Superior temporal gyrus (tissue), 1 donor: Measurements from ENCODE around the gene ERP27.

ENCODE experiments used
- DNase-seq: peaks from one replicate; pipeline ENCODE4 v3.0.0-alpha.2; 2016; ENCODE audit errors: extremely low spot score

The ERP27 gene

DNA sequence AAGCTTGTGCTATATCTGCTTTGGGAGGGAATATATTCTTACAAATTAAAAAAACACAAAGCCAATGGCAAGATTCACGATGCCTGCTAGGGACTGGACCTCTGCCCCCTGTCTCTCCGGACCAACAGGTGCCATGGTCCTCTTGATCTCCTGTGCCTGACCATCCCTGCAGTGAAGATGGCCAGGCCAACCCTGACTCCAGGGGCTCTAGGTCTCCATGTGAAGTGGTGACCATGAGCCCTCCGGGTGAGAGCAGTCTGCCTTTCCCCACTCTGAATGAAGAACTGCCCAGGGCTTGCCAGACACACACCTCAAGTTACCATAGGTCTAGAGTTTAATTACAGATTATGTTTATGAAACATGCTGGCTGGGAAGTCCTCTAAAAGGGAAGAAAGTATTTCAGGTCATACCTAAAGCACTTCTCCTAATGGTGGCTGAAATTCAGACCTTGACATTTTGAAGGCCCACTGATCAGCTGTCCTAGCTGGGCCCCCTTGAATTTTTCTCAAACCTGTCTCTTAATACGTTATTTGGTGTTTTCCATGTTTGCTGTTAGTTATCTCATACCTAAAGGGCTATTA, 21.7 kb upstream of the ERP27 start:
- no peak for DNase-seq

DNA sequence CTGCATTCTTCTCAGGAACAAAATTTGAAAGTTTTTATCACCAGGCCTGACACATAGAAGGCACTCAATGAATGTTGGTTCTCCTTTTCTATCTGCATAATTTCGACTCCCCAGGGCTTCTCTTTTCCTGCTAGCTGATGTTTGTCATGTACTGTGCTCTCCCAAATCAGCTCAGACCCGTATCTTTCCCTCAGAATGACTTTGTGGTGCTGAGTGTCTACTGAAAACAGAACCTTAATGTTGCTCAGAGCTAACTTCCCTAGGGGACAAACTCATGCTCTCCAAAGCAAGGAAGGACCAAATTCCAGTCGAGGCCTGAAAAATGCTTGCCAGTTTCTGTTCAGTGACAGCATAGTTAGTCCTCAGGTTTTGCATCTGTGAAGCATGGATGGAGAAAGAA, 21.1 kb upstream of the ERP27 start:
- no peak for DNase-seq

GRCh38 chr12:14959126-14959440, 20.7 kb upstream of the ERP27 start:
- no peak for DNase-seq

DNA sequence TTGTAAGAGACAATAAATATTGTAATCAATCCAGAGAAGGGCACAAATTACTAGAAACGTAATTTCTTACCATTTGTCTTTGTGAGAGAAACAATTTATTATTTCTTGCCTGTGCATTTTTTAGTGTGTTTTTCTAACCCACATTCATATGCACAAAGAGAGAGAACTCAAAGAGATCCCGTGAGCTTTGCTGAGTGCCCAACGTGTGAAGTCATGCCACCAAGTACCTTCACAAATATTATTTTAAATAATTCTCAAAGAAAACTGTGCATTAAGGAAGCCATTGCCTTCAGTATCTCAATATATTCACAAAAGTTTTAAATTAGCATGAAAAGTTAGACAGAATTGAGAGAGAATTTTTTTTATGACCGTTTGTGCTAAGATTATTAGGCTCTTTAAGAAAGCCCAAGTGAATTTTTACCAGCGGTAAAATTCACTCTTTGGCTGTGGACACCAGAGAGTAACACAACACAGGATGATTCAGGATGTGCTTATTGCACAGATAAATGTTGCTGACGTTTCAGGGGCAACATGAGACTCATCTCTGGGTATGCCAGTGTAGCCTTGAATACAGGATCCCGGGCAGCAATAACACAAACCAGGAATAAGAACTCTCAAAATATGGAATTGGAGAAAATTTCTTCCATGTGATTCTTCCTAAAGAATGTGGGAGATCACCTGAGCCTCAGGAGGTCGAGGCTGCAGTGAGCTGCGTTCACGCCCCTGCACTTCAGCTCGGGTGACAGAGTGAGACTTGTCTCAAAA, 20.2 kb upstream of the ERP27 start:
- DNase-seq, result no peak

DNA sequence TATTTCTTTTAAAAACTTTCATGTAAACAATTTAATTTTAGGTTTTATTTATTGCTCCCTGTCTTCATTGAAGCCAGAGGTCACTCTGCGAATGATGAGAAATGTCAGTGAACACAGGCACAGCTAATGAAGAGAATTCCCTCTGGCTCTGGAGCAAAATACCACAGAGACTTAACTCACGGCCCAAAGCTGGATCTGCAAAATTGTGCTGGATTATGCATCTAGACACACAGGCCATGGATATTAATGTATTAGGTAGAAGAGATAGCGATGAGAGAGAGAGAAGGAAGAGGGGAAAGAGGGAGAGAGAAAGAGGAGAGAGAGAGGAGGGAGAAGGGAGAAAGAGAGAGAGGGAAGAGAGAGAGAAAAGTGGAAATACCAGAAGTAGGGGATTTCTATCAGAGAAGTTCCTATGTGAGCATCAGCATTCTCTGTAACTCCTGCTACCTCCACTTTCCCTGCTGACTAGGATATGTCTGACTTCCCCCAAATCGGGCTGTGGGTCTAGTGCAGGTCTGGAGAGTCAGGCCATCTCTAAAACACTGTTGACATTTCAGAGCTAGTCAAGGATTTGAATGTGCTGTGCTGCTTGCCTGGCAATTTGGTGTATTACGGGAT, 19.3 kb upstream of the ERP27 start:
- no peak for DNase-seq

GRCh38 chr12:14956905-14957304, 18.6 kb upstream of the ERP27 start:
- no peak for DNase-seq

- DNase-seq, result no peak
These were observed 17.9 kb upstream of the ERP27 start for GRCh38 chr12:14956024-14956891.

GRCh38 chr12:14954269-14954668, 15.9 kb upstream of the ERP27 start:
- no peak for DNase-seq

DNA sequence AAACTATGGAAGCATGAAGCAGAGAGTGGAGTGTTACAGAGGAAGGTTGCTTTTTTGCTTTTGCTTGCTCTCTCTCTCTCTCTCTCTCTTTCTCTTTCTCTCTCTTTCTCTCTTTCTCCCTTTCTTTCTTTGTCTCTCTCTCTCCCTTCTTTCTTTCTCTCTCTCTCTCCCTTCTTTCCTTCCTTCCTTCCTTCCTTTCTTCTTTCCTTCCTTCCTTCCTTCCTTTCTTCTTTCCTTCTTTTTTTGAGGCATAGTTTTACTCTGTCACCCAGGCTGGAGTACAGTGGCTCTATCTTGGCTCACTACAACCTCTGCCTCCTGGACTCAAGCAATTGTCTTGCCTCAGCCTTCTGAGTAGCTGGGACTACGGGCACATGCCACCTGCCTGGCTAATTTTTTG, 15.4 kb upstream of the ERP27 start:
- no peak for DNase-seq

GRCh38 chr12:14952299-14952921, 14.1 kb upstream of the ERP27 start:
- DNase-seq, result peak; percentile 48

DNA sequence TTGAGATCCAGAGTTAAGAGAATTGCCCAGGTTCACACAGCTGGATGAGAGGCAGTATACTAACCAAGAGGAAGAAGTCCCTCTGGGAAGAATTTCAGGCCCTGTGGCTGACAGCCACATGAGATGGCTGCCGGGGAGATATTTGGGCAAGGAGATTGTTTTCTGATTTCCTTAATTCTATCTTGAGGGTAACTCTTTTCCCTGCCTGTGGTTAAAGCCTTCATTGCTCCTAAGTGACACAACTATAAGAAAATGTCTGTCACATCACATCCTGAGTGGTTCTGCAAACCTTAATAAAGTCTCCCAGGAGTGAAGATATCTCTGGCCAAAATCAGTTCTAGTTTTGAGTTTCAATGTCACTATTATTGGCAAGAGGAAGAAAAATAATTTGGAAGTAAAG, 13.5 kb upstream of the ERP27 start:
- DNase-seq, result no peak

DNA sequence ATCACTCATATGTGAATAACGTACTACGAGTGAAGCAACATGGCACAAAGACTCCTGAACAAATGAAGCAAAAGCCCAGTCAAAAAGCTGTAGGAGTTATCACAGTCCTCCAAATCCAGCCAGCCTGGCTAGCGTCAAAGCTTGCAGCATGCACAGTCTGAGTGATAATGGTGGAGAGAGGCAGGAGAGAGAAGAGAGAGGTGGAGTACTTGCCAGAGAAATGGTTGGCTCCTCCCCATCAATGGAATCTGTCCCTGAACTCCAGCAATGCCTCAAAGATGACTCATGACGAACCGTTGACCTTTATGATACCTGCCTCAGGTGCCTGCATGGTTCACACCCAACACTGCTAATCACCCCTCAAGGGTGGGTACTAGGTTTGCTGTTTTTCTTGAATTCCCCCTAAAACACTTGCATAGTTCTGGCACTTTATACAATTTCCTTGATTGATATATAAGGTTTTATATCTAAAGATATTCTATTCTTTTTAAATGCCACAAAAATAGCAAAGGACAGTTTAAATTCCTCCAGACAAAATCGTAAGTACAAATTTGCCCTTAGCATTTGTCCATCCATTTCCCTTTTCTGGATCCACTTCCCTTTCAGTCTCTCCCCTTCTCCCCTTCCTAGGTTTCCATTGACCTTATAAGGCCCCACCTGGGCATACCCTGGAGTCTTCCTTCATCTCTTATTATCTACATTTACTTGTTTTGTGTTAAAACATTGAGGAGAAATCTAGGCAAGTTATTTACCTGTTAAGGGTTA, 12.8 kb upstream of the ERP27 start:
- DNase-seq, result no peak

- DNase-seq, result no peak
These were observed 12.1 kb upstream of the ERP27 start for GRCh38 chr12:14950421-14950820.

GRCh38 chr12:14949631-14950030, 11.3 kb upstream of the ERP27 start:
- no peak for DNase-seq

DNA sequence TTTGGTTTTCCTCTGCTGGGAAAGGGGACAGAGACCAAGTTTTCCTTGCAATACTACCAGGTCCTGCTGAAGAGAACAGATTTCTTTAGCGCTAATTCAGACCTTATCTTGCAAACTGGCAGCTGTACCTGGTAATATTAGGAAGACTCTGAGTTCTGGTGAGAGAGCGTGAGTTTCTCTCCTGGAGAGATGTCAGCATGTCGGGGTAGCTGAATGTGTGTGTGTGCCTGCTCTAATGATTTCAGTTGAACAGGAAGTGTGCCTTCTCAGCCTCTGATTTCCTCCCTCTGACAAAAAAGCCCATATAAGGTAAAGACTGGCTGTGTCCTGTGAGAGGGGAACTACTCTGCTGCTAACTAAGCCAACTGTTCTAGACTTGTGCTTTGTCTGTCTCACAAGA, 10.3 kb upstream of the ERP27 start:
- no peak for DNase-seq

- no peak for DNase-seq
These were observed 8.5 kb upstream of the ERP27 start for GRCh38 chr12:14946861-14947260.

DNA sequence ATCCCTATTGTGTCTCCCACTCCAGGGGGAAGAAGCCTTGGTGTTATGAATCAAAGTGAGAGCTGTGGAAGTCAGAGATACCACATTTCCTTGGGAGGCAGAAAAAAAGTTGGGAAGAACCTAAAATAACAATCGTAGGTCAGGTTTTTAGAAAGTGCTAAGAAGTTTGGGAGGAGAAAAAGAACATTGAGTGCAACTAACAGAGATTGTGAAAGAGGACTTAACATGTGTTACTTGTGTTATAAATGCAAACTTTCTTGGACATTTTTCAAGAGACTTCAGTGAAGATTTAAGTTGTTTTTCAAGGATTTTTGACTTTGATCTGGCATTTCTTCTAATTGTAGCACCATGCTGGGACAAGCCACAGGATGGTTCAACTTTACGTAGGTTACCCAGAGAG, 7.8 kb upstream of the ERP27 start:
- peak; percentile 61 for DNase-seq

DNA sequence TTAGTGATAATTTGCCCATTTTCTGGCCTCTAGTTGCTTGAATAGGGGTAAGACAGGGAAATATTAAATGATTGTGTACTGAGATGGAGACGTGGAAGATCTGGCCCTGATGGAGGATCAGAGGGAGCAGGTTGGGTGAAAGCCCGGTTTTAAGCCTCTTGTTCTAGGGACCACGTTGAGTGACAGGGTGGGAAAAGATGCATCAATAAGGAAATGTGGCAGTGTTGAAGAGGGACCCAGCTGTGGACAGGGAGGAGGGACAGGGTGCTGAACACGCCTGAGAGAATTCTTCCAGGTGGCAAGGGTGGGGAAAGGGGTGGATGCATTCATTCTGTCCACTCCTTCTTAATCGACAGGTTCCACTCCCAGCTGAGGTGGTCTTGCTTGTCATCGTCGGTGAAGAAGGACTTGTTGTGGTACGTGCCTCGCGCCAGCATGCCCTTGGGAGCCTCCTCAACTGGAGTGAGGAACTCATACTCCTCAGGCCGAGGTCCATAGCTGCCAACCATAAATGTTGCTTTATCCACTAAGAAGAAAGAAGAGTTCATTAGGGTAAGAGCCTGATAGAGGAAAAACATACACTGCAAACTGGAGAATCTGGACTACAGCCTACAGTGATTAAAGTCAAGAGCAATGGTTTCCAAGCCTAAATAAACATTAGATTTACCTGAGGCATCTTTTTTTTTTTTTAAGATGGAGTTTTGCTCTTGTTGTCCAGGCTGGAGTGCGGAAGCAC, 4.0 kb upstream of the ERP27 start:
- DNase-seq, result no peak

DNA sequence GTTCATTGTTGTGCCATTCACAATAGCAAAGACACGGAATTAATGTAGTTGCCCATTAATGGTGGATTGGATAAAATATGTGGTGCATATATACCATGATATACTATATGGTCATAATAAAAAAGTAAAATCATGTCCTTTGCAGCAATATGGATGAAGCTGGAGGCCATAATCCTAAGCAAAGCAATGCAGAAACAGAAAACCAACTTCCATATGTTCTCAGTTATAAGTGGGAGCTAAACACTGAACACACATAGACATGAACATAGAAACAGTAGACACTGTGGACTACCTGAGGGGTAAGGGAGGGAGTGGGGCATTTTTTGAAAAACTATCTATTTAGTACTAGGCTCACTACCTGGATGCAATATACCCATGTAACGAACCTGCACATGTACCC, 3.0 kb upstream of the ERP27 start:
- DNase-seq, result no peak

DNA sequence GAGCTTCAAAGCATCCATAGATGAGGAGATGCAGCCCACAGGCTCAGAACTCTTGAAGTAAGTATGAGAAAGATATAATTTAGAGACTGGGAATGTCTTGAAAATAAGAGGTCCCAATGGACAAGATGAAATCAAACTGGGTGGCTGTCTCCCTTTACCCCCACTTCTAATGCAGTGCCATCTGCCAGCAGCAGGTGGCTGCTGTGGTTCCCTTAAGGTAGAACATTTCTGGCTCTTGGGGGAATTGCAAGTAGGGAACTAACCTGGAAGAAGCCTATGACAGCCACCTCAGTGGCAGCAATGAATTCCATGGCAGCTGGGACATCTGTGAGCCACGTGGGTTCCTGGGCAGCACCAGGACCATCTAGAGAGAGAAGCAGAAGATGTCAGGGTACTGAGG, 648 bp downstream of the ERP27 start:
- DNase-seq, result no peak

- DNase-seq, result no peak
These were observed 1.3 kb downstream of the ERP27 start for GRCh38 chr12:14937014-14937413.
